Stimulated activated CD4-positive, alpha-beta T cell treated with anti-CD3 and anti-CD28 coated beads, Interleukin-1b, Interleukin-23, amount 100 ng/mL, for 1 hour (primary cell): ENCODE results near the gene AP1B1.

Source experiments
- DNase-seq, 2 donors: peaks; one replicate each; pipeline ENCODE4 v3.0.0-alpha.2; 2020; ENCODE audit warnings: low read depth in 2 of 2

AP1B1 gene

GRCh38 chr22:29332886-29333496 is 55.4 kb downstream of the AP1B1 start:
- DNase-seq = no peak

- no peak for DNase-seq
These were observed 56.6 kb downstream of the AP1B1 start for GRCh38 chr22:29331658-29332300.

GRCh38 chr22:29331213-29331612 is 57.2 kb downstream of the AP1B1 start:
- no peak for DNase-seq

DNA sequence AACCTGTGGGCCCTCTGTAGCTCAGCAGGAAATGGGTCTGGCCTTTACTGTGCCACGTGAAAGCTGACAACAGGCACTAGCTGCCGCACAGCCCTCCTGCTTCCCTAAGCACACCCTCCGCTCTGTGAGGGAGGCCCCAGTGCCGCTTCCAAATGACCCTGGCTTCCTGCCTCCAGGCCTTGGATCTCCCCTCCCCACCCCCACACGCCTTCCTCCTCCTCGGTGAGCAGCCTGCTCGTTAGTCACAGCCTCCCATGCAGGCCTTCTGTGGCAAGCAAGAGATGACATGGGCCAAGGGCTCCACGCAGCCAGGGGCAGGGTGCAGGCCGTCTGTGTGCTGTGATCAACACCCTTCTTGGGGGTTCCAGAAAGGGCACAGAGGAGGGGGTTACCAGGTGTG is 57.6 kb downstream of the AP1B1 start:
- DNase-seq = no peak

DNA sequence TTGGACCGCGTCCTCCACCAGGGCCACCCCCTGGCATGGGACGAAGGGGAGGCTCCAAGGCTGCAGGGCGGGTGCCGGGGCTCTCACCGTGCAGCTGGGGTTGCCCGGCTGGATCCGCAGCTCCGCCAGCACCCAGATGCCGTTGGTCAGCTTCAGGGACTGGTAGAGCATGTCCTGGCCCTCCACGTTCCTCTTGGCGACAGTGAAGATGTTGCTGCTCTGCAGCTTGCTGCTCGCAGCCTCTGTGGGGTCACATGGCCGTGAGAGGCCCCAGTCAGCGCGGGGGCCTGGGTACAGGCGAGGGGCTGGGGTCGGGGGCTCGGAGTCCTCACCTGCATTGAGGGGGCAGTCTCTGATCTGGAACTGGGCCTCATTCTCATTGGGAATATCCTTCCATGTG is 58.1 kb downstream of the AP1B1 start:
- DNase-seq = no peak

GRCh38 chr22:29329581-29329980 is 58.8 kb downstream of the AP1B1 start:
- no peak for DNase-seq

DNA sequence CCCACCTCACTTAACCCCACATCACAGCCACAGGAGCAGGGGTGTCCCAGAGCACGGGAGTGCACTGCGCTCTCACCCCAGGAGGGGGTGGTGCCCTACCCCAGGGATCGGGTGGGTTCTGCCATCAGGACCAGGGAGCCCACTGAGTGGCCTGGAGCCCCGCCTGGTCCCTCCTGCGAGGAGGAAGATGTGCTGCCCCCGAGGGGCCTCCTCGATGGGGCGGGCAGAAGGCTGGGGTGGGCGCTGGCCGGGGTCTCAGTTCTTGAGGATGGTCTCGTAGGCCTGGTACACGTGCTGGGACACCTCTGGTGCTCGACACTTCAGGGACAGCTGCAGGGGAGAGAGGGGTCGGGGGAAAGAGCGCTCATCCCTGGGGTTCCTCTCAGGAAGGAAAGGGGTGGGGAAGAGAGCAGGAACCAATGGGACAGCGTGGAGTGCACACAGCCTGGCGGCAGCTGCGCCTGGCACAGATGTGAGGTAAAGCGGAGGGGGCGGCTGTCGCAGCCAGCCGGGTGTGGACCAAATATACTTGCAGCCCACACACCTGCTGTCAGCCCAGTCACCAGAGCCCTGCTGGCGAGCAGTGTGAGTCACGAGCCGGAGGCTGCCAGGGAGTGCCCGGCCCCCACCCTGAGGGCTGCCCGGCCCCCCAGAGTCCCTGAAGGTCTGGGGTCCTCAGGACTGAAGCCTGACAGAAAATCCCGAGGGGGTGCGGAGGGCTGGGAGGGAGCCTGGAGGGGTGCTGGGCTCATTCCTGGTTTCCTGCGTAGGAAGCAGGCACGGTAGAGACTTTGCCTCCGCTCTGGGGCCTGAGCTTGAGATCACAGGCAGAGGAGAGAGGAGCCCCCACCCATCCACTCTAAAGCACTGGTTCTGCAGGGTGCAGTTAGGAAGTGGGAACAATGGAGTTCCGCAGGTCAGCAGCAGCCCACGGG is 59.5 kb downstream of the AP1B1 start:
- DNase-seq = no peak

GRCh38 chr22:29328055-29328454 is 60.3 kb downstream of the AP1B1 start:
- DNase-seq = no peak

DNA sequence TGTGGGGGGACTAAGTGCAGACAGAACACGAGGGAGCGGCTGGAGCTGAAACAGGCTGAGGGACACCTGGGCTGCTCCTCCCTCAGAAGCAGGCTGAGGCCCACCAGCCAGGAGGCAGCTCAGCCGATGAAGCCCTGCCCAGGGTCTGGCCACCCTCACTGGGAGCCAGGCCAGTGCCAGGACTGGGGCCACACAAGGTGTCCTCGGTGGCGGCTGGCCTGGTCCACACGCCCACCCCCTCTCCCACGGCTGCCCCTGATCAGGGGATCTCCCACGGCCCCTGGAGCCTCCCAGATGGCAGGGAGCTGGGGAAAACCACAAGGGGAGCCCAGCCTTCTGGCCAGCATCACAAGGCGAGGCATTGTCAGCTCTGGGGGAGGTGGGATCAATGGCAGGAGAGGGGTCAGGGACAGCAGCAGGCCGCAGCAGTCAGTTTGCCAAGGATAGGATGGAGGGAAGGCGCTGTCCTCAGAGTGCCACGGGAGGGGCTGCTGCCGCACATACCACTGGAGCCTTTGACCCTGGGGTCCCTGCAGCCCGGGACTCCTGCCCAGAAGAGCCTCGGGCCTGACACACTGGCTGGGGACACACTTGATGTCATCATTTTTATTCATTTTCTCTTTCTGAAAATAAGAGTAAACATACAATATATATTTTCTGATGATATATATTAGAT is 61.1 kb downstream of the AP1B1 start:
- no peak for DNase-seq

DNA sequence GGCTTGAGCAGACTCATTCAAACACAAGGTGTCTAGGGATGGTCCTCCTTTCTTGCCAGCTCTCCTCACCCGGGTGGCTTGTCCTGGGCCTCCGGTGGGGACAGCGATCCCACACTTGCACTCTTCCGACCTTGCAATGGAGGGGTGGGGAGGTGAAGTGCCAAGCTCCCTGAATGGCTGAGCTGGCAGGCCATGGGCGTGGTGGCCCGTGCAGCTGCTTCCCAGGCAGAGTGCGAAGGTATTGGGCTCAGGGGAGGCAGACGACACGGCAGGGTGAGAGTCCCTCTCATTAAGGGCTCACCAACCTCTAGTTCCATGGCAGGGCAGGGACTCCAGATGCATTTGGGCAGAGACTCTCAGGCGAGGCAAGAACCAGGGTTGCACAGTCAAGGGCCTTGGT is 61.9 kb downstream of the AP1B1 start:
- DNase-seq = no peak

GRCh38 chr22:29325785-29326315 is 62.5 kb downstream of the AP1B1 start:
- DNase-seq = no peak

DNA sequence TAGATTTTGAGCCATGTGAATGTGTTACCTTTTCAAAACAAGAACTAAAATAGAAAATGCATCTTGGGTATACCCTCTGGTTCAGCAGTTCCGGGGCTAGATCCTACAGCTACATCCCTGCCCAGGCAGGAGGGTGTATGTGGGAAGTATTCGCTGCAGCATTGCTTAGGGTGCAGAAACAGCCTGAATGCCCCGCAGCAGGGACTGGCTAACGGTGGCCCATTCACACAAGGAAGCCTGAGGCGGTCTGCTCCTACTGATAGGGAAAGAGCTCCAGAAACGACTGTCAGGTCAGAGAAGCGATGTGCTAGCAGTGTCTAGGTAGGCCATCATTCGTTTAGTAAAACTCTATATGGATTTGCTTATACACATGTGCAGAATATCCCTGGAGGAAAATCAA is 63.0 kb downstream of the AP1B1 start:
- no peak for DNase-seq

GRCh38 chr22:29323641-29324040 is 64.7 kb downstream of the AP1B1 start:
- no peak for DNase-seq

GRCh38 chr22:29320546-29320945 is 67.8 kb downstream of the AP1B1 start:
- DNase-seq = no peak

DNA sequence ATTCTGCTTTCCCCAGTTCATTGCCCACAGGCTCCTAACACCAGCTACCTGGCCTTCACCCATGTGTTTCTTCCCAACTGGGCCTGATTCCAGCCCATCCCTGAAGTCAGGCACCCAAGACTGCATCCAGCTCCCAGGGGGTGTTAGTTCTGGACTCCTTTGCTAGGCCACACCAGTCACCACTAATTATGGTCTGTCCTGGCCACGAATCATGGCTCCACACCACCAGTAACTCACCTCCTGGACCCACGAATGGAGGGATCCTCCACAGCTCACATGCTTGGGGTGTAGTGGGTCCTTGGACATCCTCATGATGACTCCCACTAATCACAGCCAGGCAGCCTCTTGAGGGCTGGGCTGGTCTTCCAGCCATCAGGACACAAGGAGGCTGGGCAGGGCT is 69.3 kb downstream of the AP1B1 start:
- no peak for DNase-seq

DNA sequence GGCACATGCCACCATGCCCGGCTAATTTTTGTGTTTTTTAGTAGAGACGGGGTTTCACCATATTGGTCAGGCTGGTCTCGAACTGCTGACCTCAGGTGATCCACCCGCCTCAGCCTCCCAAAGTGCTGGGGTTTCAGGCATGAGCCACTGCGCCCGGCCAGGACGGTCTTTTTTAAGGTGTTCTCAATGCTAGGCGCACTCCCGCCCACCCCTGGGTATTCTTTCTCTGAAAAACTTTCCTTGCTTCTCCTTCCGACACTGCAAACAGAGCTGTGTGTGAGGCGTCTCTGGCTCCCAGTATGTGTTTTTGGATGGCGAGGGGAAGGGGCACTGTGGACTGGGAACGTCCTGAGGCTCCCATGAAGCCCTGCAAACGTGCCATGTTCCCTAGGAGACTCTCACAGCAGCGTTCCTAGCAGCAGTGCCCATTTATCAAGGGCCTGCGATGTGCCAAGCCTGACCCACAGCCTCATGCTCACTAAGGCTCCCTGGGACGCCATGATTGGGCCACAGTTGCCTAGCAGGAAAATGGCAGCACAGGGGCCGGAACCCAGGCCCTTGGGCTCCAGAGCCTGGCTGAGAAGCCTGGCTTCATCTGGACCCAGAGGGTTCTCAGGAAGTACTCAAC is 70.4 kb downstream of the AP1B1 start:
- no peak for DNase-seq

DNA sequence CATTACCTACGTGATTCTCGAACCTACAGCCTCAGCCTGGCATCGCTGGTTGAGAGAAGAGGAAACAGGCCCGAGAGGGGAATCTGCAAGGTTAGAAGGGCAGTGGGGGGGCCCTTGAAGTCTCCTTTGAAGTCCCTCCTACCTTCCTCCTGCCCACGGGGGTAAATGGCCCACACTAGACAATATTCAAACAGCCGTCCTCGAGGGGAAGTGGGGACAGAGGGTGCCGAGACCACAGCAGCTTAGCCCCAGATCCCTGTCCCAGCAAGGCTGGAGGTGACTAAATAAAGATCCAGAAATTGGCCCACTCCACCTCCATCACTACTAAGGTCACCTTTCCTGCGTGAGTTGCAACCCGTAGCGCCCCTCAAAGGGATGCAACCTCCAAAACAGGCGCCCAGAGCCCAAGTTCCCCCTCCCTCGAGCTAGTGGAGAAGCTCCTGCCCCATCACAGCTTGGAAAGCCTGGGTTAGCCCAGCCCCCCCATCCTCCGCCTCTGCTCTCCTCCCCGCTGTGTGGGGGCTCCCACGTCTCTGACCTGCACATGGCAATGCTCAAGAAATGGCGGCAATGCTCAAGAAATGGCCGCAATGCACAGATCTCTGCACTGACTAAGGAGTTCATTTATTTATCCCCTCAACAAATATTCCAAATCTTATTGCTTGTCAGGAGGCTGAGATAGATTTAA is 72.1 kb downstream of the AP1B1 start:
- no peak for DNase-seq

- DNase-seq = no peak
These were observed 72.9 kb downstream of the AP1B1 start, which contains the start of gene RASL10A for GRCh38 chr22:29315286-29316140. Gene RASL10A, minus strand, starts transcription at chr22:29315697. Its CDS starts 451 bp downstream, at chr22:29315246.

DNA sequence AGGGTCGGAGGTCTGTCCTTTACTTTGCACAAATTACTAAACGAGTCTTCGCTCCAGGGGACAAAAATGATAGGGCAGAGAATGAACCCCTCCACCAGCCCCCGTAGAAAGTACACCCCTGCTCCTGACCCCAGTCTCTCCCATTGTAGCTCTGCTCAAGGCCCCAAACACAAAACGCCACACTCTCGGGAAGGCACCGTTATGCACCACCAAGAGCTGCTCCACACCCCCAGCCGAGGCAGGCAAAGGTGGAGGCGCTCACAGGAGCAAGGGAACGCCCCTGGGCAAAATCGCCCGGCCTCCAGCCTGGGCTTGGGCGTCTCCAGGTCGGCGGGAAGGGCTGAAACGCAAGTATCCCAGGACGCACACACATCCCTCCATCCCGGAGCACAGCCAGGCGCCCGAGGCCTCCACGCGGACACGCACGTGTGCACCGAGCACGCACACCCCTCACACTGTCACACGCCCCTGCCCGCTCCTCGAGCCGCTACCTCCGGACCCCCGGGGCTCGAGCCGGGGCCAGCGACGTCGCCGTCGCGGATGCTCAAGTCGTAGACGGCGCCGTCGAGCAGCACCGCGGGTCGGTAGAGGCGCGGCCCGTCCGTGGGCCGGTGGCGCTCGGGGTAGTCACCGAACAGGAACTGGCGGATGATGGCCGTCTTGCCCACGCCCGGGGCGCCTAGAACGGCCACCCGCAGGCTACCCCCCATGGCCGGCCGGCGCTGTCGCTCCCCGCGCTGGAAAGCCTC is 73.7 kb downstream of the AP1B1 start:
- no peak for DNase-seq
